ENCODE measurements around the gene TBCD.

TBCD gene

GRCh38 chr17:82826211-82826610, 74.3 kb downstream of the TBCD start:
- Mint-ChIP-seq H3K9me3 (peaks cover under 1% of the 10 kb centered on the region), H3K27ac (no peak overlapping the region), H3K27me3 (ENCODE audit: low read depth) (no peaks in the 10 kb centered on the region), H3K4me3 (no peak overlapping the region), H3K4me1 (ENCODE audit: low read depth) (peaks cover 3% of the 10 kb centered on the region), H3K36me3 (ENCODE audit: low read depth) (peaks cover 36% of the 10 kb centered on the region)
- DNase-seq (ENCODE audit: low spot score), result no peak

GRCh38 chr17:82826956-82827355, 75.1 kb downstream of the TBCD start:
- no peak for DNase-seq (ENCODE audit: low spot score)
- peaks cover 32% of the 10 kb centered on the region for H3K36me3 Mint-ChIP-seq (ENCODE audit: low read depth)
- H3K27ac Mint-ChIP-seq, result no peak overlapping the region
- H3K4me3 Mint-ChIP-seq, result no peak overlapping the region
- peaks cover 3% of the 10 kb centered on the region for H3K4me1 Mint-ChIP-seq (ENCODE audit: low read depth)
- H3K27me3 Mint-ChIP-seq (ENCODE audit: low read depth), result no peaks in the 10 kb centered on the region
- H3K9me3 Mint-ChIP-seq, result no peaks in the 10 kb centered on the region

- H3K9me3 Mint-ChIP-seq, result no peaks in the 10 kb centered on the region
- H3K4me3 Mint-ChIP-seq, result no peak overlapping the region
- H3K36me3 Mint-ChIP-seq (ENCODE audit: low read depth), result peaks cover 24% of the 10 kb centered on the region
- peaks cover 3% of the 10 kb centered on the region for H3K4me1 Mint-ChIP-seq (ENCODE audit: low read depth)
- DNase-seq (ENCODE audit: low spot score), result no peak
- no peaks in the 10 kb centered on the region for H3K27me3 Mint-ChIP-seq (ENCODE audit: low read depth)
- H3K27ac Mint-ChIP-seq, result no peak overlapping the region
These were observed 77.1 kb downstream of the TBCD start for GRCh38 chr17:82828875-82829487.

GRCh38 chr17:82830249-82830661, 78.4 kb downstream of the TBCD start:
- H3K36me3 Mint-ChIP-seq (ENCODE audit: low read depth), result peaks cover 24% of the 10 kb centered on the region
- DNase-seq (ENCODE audit: low spot score), result no peak

GRCh38 chr17:82831041-82831817, 79.4 kb downstream of the TBCD start:
- Mint-ChIP-seq H3K9me3 (no peaks in the 10 kb centered on the region), H3K4me1 (ENCODE audit: low read depth) (peaks cover 3% of the 10 kb centered on the region), H3K36me3 (ENCODE audit: low read depth) (peaks cover 24% of the 10 kb centered on the region), H3K27ac (no peak overlapping the region), H3K27me3 (ENCODE audit: low read depth) (no peaks in the 10 kb centered on the region), H3K4me3 (no peak overlapping the region)
- DNase-seq (ENCODE audit: low spot score), result no peak

More at GRCh38 chr17:82830249-82830661, 78.4 kb downstream of the TBCD start:
- H3K27ac Mint-ChIP-seq, result no peak overlapping the region
- no peaks in the 10 kb centered on the region for H3K27me3 Mint-ChIP-seq (ENCODE audit: low read depth)
- H3K9me3 Mint-ChIP-seq, result no peaks in the 10 kb centered on the region
- H3K4me1 Mint-ChIP-seq (ENCODE audit: low read depth), result peaks cover 3% of the 10 kb centered on the region
- H3K4me3 Mint-ChIP-seq, result no peak overlapping the region

GRCh38 chr17:82831818-82832200, 79.9 kb downstream of the TBCD start:
- Mint-ChIP-seq H3K27me3 (ENCODE audit: low read depth) (no peaks in the 10 kb centered on the region), H3K27ac (no peak overlapping the region), H3K36me3 (ENCODE audit: low read depth) (peaks cover 24% of the 10 kb centered on the region), H3K4me3 (no peak overlapping the region), H3K9me3 (no peaks in the 10 kb centered on the region), H3K4me1 (ENCODE audit: low read depth) (peaks cover 3% of the 10 kb centered on the region)
- no peak for DNase-seq (ENCODE audit: low spot score)

- H3K9me3 Mint-ChIP-seq, result no peaks in the 10 kb centered on the region
- peaks cover 19% of the 10 kb centered on the region for H3K36me3 Mint-ChIP-seq (ENCODE audit: low read depth)
- H3K4me3 Mint-ChIP-seq, result no peak overlapping the region
- H3K27ac Mint-ChIP-seq, result no peak overlapping the region
- no peaks in the 10 kb centered on the region for H3K4me1 Mint-ChIP-seq (ENCODE audit: low read depth)
- H3K27me3 Mint-ChIP-seq (ENCODE audit: low read depth), result no peaks in the 10 kb centered on the region
- DNase-seq (ENCODE audit: low spot score), result no peak
These were observed 80.5 kb downstream of the TBCD start for GRCh38 chr17:82832411-82832810.

GRCh38 chr17:82832881-82833475, 81.1 kb downstream of the TBCD start:
- Mint-ChIP-seq H3K27me3 (ENCODE audit: low read depth) (no peaks in the 10 kb centered on the region), H3K4me1 (ENCODE audit: low read depth) (no peaks in the 10 kb centered on the region), H3K4me3 (no peak overlapping the region), H3K27ac (no peak overlapping the region), H3K36me3 (ENCODE audit: low read depth) (peaks cover 14% of the 10 kb centered on the region), H3K9me3 (no peaks in the 10 kb centered on the region)
- no peak for DNase-seq (ENCODE audit: low spot score)

GRCh38 chr17:82835122-82835521, 83.3 kb downstream of the TBCD start:
- no peak for DNase-seq (ENCODE audit: low spot score)
- H3K36me3 Mint-ChIP-seq (ENCODE audit: low read depth), result no peaks in the 10 kb centered on the region
- H3K9me3 Mint-ChIP-seq, result no peaks in the 10 kb centered on the region
- H3K4me1 Mint-ChIP-seq (ENCODE audit: low read depth), result no peaks in the 10 kb centered on the region
- H3K27me3 Mint-ChIP-seq (ENCODE audit: low read depth), result no peaks in the 10 kb centered on the region
- no peak overlapping the region for H3K4me3 Mint-ChIP-seq
- no peak overlapping the region for H3K27ac Mint-ChIP-seq

- no peak for DNase-seq (ENCODE audit: low spot score)
These were observed 84.1 kb downstream of the TBCD start for GRCh38 chr17:82835766-82836512.

GRCh38 chr17:82836823-82837357, 85.0 kb downstream of the TBCD start:
- H3K4me1 Mint-ChIP-seq (ENCODE audit: low read depth), result no peaks in the 10 kb centered on the region
- no peaks in the 10 kb centered on the region for H3K9me3 Mint-ChIP-seq
- H3K27me3 Mint-ChIP-seq (ENCODE audit: low read depth), result no peaks in the 10 kb centered on the region
- H3K27ac Mint-ChIP-seq, result no peak overlapping the region
- H3K4me3 Mint-ChIP-seq, result no peak overlapping the region
- no peak for DNase-seq (ENCODE audit: low spot score)
- H3K36me3 Mint-ChIP-seq (ENCODE audit: low read depth), result no peaks in the 10 kb centered on the region

More at GRCh38 chr17:82835766-82836512, 84.1 kb downstream of the TBCD start:
- Mint-ChIP-seq H3K27me3 (ENCODE audit: low read depth) (no peaks in the 10 kb centered on the region), H3K9me3 (no peaks in the 10 kb centered on the region), H3K4me3 (no peak overlapping the region), H3K4me1 (ENCODE audit: low read depth) (no peaks in the 10 kb centered on the region), H3K27ac (no peak overlapping the region), H3K36me3 (ENCODE audit: low read depth) (no peaks in the 10 kb centered on the region)

- no peaks in the 10 kb centered on the region for H3K9me3 Mint-ChIP-seq
These were observed 85.9 kb downstream of the TBCD start for GRCh38 chr17:82837586-82838320.

GRCh38 chr17:82838386-82839063, 86.7 kb downstream of the TBCD start:
- no peak overlapping the region for H3K4me3 Mint-ChIP-seq
- no peak overlapping the region for H3K27ac Mint-ChIP-seq
- H3K4me1 Mint-ChIP-seq (ENCODE audit: low read depth), result no peaks in the 10 kb centered on the region
- no peaks in the 10 kb centered on the region for H3K9me3 Mint-ChIP-seq
- no peaks in the 10 kb centered on the region for H3K36me3 Mint-ChIP-seq (ENCODE audit: low read depth)
- no peaks in the 10 kb centered on the region for H3K27me3 Mint-ChIP-seq (ENCODE audit: low read depth)
- no peak for DNase-seq (ENCODE audit: low spot score)

More at GRCh38 chr17:82837586-82838320, 85.9 kb downstream of the TBCD start:
- no peak overlapping the region for H3K27ac Mint-ChIP-seq
- no peaks in the 10 kb centered on the region for H3K36me3 Mint-ChIP-seq (ENCODE audit: low read depth)
- no peak overlapping the region for H3K4me3 Mint-ChIP-seq
- no peaks in the 10 kb centered on the region for H3K4me1 Mint-ChIP-seq (ENCODE audit: low read depth)
- no peaks in the 10 kb centered on the region for H3K27me3 Mint-ChIP-seq (ENCODE audit: low read depth)
- no peak for DNase-seq (ENCODE audit: low spot score)
